ENCODE data around the gene C1QB. TPM values are rescaled to one million over a fixed set of nuclear protein-coding genes. Genes with fewer than 3 reads are reported as not detected.

Gene C1QB
- total and polyA plus RNA-seq, 2 of the 8 experiments (the other 6 are each of a cell fraction or from before 2014, with no cell fraction given): not detected

DNA sequence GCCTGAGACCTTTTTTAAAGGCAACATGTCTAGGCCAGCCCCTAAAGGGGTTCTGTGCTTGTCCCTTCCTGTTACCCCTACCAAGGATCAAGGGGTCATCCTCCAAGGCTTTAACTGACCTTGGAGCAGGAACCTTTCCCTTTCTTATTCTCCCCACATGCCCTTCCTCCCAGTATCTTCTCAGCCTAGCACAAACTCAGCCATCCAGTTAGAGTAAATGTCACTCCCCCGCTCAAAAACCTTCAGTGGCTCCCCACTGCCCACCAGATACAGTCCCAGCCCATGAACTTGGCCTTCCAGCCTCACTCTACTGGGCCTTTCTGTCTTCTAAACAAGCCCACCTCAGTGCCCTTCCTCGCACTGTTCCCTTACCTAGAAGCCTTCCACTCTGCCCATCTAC, 8.8 kb downstream of the C1QB start:
- ChIA-PET CTCF (ENCODE audit: partially characterized antibody) (interaction anchor here (1.0 to 4.0 kb wide), 6 partner anchors 8 to 303 kb away, joined by 4 to 27 read pairs (median 5); partner anchors contain the start of genes C1QB and C1QC), POLR2A (ENCODE audit: partially characterized antibody) (no interaction called here)
- no peak overlapping the region for H3K18ac ChIP-seq (ENCODE audit: extremely low read depth, low read length)
- H2BK12ac ChIP-seq (ENCODE audit: low read depth, low read length): no peak overlapping the region
- no peak overlapping the region for H3K4ac ChIP-seq (replicated peaks; ENCODE audit: insufficient read length, low read depth, low read length)
- no peak overlapping the region for H3K27ac ChIP-seq (ENCODE audit: low read depth, low read length)
- DNase-seq (ENCODE audit: low read depth in 1 of 2, low spot score in 2 of 2): no peak
- no peaks in the 10 kb centered on the region for H3K79me1 ChIP-seq (ENCODE audit: low read depth, low read length)
- H2BK5ac ChIP-seq (ENCODE audit: low read depth, low read length): no peak overlapping the region
- no peak overlapping the region for H3K23ac ChIP-seq (ENCODE audit: insufficient read length)
- H3K14ac ChIP-seq (ENCODE audit: insufficient read length): no peak overlapping the region
- H4K5ac ChIP-seq (ENCODE audit: insufficient read length, low read depth, low read length): no peak overlapping the region
- no peaks in the 10 kb centered on the region for H3K79me2 ChIP-seq (ENCODE audit: control insufficient read depth in 1 of 2, insufficient read depth in 2 of 2, low read length in 2 of 2)
- 0 out of 2 replicates have a peak overlapping the region, but pooled peaks have one; percentile 83 for H2AFZ ChIP-seq (ENCODE audit: low read length)
- no peak overlapping the region for H3K9ac ChIP-seq (replicated peaks in 1 of 4; ENCODE audit: extremely low read depth in 1 of 4, low read depth in 3 of 4, low read length in 3 of 4)
- 0 out of 2 replicates have a peak overlapping the region, but pooled peaks have one; percentile 21 for H2BK20ac ChIP-seq (ENCODE audit: low read length)
- H3K4me1 ChIP-seq (replicated peaks in 1 of 4; ENCODE audit: control insufficient read depth in 3 of 4, insufficient read depth in 4 of 4, low read length in 3 of 4): peaks cover 0 to 1% (median 0%) of the 10 kb centered on the region in 4 experiments; a peak in 1 of 7 replicates
- H2BK15ac ChIP-seq (ENCODE audit: low read length): no peak overlapping the region
- H3K4me3 ChIP-seq (ENCODE audit: extremely low read depth in 1 of 4, insufficient read depth in 2 of 4, low read depth in 3 of 4, low read length in 4 of 4): no peak overlapping the region
- no peak overlapping the region for H3K56ac ChIP-seq (replicated peaks; ENCODE audit: insufficient read length, low read depth, low read length)
- no peak for FAIRE-seq
- peaks cover 0 to 7% of the 10 kb centered on the region in 2 experiments for H4K20me1 ChIP-seq (replicated peaks in 1 of 2; ENCODE audit: control insufficient read depth in 1 of 2, insufficient read depth in 2 of 2, low read length in 2 of 2)
- no peak overlapping the region for H4K8ac ChIP-seq (ENCODE audit: extremely low read depth, insufficient read depth, low read length)
- H3K4me2 ChIP-seq (ENCODE audit: insufficient read depth in 1 of 2, low read depth in 2 of 2, low read length in 2 of 2): peak overlapping the region in 1 of 2 experiments; percentile 5; a peak in 1 of 4 replicates
- no peak overlapping the region; the same call in 1 of the 2 replicates for H2AK5ac ChIP-seq (ENCODE audit: low read depth, low read length)
- H3K36me3 ChIP-seq (ENCODE audit: control insufficient read depth in 2 of 4, insufficient read depth in 4 of 4, low read length in 3 of 4): no peaks in the 10 kb centered on the region
- H4K91ac ChIP-seq (replicated peaks; ENCODE audit: insufficient read length, low read length): no peak overlapping the region
- no peaks in the 10 kb centered on the region; a peak in 3 of 7 replicates for H3K27me3 ChIP-seq (replicated peaks in 1 of 4; ENCODE audit: control insufficient read depth in 3 of 4, extremely low read depth in 1 of 4, insufficient read depth in 3 of 4, low read length in 3 of 4)
- no peak overlapping the region for H2BK120ac ChIP-seq (replicated peaks; ENCODE audit: low read depth, low read length)
- H3K9me3 ChIP-seq (ENCODE audit: insufficient read depth in 2 of 2, low read depth in 1 of 2, low read length in 1 of 2): no peaks in the 10 kb centered on the region
- peaks cover 9% of the 10 kb centered on the region for H3K23me2 ChIP-seq (ENCODE audit: low read depth, low read length)
- WGBS, 2 experiments (ENCODE audit: extremely low coverage in 1 of 2, insufficient coverage in 1 of 2, insufficient read length in 1 of 2, insufficient replicate concordance in 2 of 2, low coverage in 1 of 2, low lambda C conversion rate in 2 of 2, missing lambda C conversion rate in 1 of 2): 79% methylated on average over 2 of the region's 2 CpGs; no CpG with 5 or more reads in 1 of the 2 experiments
- TF ChIP-seq RFX5 (IDR thresholded peaks at IDR 0.05; ENCODE audit: borderline replicate concordance, low read depth, low read length) (no peak), POLR2A (IDR thresholded peaks at IDR 0.05; ENCODE audit: control extremely low read depth in 1 of 2, low read depth in 2 of 2, low read length in 2 of 2) (no peak), NRF1 (IDR thresholded peaks at IDR 0.05; ENCODE audit: low read depth, low read length) (no peak), SP4 (IDR thresholded peaks at IDR 0.05; ENCODE audit: low read length) (no peak), GABPA (IDR thresholded peaks at IDR 0.05; ENCODE audit: borderline replicate concordance, insufficient read depth, low read length) (no peak), CHD1 (IDR thresholded peaks at IDR 0.05; ENCODE audit: low read depth, low read length) (no peak), SAP30 (IDR thresholded peaks at IDR 0.05; ENCODE audit: insufficient read depth, insufficient replicate concordance, low read length) (no peak), POLR2AphosphoS5 (IDR thresholded peaks at IDR 0.05; ENCODE audit: low read depth, low read length) (no peak), TCF12 (IDR thresholded peaks at IDR 0.05; ENCODE audit: low read depth, low read length) (no peak)
- TF ChIP-seq, protein P1, sequence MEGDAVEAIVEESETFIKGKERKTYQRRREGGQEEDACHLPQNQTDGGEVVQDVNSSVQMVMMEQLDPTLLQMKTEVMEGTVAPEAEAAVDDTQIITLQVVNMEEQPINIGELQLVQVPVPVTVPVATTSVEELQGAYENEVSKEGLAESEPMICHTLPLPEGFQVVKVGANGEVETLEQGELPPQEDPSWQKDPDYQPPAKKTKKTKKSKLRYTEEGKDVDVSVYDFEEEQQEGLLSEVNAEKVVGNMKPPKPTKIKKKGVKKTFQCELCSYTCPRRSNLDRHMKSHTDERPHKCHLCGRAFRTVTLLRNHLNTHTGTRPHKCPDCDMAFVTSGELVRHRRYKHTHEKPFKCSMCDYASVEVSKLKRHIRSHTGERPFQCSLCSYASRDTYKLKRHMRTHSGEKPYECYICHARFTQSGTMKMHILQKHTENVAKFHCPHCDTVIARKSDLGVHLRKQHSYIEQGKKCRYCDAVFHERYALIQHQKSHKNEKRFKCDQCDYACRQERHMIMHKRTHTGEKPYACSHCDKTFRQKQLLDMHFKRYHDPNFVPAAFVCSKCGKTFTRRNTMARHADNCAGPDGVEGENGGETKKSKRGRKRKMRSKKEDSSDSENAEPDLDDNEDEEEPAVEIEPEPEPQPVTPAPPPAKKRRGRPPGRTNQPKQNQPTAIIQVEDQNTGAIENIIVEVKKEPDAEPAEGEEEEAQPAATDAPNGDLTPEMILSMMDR (IDR thresholded peaks at IDR 0.05; ENCODE audit: control extremely low read depth in 1 of 3, insufficient read depth in 1 of 3, low read depth in 1 of 3, low read length in 3 of 3): no peak
- TF ChIP-seq, protein P2, sequence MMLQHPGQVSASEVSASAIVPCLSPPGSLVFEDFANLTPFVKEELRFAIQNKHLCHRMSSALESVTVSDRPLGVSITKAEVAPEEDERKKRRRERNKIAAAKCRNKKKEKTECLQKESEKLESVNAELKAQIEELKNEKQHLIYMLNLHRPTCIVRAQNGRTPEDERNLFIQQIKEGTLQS (IDR thresholded peaks at IDR 0.05; ENCODE audit: insufficient read depth, low read depth, low read length): no peak
